ENCODE data around the gene STAG1.

- TF ChIP-seq CTCF (conservative IDR thresholded peaks at IDR 0.05; ENCODE audit: low read depth in 2 of 2) (no peak), EZH2 (IDR thresholded peaks at IDR 0.05; ENCODE audit: low read depth, unreplicated experiment) (no peak), ZNF331 (CRISPR knock-in tag; IDR thresholded peaks at IDR 0.05; ENCODE audit: low read depth) (no peak), POLR2AphosphoS5 (IDR thresholded peaks at IDR 0.05; ENCODE audit: low read depth) (no peak), EZH2phosphoT487 (IDR thresholded peaks at IDR 0.05; ENCODE audit: unreplicated experiment) (no peak), CREB1 (CRISPR knock-in tag; IDR thresholded peaks at IDR 0.05; ENCODE audit: low read depth) (no peak), JUNB (IDR thresholded peaks at IDR 0.05; ENCODE audit: unreplicated experiment) (no peak)
These were observed 28.6 kb upstream of the STAG1 start for GRCh38 chr3:136780741-136781140.
